Stimulated activated CD8-positive, alpha-beta memory T cell treated with anti-CD3 and anti-CD28 coated beads, Interleukin-12 subunit alpha, Interleukin-12 subunit beta, amount 100 ng/mL, for 4 hours (primary cell): Measurements from ENCODE around the gene ERGIC2.
"Not testable (repeated sequence)": the region's sequence is repeated elsewhere in the genome, so short reads cannot be mapped to it uniquely, and the experiment has no call there.

Source experiments
- DNase-seq: peaks from one replicate; pipeline ENCODE4 v3.0.0-alpha.2; 2020; ENCODE audit warnings: low read depth

ERGIC2 gene

DNA sequence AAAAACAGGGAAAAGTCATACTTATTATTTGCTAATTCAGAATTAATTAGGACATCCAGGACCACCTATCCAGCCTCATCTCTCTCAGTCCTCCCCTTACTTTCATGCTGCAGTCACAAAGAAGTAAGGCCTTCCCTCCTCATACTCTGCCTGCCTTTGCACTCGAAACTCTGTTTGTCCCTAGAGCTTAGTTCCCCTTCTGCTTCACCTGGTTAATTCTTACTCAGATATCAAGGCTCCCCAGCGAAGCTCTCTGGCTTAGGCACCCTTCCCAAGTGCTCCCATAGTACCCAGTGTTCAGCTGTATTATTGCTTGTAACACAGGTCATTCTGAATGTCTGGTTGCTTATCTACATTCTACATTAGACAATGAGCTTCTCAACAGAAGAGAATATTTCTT lies 81.3 kb downstream of the ERGIC2 start:
- DNase-seq, result no peak

DNA sequence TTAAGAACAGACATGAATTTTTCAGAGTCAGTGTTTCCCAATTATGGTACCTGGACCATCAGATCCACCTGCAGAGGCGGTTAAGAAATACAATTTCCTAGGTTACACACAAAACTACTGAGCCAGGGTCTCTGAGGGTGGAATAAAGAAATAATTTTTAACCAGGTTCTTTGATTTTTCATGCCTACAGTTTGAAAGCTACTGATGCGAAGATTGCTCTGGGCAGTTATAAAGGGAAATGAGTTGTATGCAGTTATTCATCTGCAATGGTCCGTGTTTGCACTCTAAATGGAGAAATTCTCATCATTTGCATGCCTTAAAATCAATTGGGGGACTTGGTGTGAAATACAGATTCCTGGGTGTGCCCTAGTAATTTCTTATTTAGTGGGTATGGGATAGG lies 89.7 kb downstream of the ERGIC2 start:
- DNase-seq, result no peak

DNA sequence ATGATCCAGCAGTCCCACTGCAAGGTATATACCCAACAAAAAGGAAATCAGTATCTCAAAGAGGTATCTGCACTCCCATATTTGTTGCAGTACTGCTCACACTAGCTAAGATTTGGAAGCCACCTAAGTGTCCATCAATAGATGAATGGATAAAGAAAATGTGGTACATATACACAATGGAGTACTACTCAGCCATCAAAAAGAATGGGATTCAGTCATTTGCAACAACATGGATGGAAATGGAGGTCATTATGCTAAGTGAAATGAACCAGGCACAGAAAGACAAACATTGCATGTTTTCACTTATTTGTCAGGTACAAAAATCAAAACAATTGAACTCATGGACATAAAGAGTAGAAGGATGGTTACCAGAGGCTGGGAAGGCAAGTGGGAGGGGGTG lies 90.5 kb downstream of the ERGIC2 start:
- DNase-seq, result not testable (repeated sequence)

DNA sequence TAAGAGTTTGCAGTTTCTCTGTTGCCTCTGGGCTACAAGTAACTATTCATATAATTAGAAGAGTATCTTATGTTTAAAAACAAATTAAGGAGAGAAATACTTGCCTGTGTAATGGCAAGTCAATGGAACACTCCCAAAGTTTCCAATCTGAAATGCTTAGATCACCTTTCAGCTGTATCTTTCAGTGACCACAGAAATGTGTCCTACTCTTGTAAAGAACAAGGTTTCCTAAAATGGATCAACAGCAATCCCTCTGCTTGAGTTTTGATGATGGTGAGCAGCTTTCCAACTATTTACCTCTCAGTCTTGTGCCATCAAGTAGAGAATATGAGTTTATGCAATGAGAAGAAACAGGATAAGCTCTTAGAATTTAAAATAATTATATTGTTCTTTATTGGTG lies 92.9 kb downstream of the ERGIC2 start:
- no peak for DNase-seq

DNA sequence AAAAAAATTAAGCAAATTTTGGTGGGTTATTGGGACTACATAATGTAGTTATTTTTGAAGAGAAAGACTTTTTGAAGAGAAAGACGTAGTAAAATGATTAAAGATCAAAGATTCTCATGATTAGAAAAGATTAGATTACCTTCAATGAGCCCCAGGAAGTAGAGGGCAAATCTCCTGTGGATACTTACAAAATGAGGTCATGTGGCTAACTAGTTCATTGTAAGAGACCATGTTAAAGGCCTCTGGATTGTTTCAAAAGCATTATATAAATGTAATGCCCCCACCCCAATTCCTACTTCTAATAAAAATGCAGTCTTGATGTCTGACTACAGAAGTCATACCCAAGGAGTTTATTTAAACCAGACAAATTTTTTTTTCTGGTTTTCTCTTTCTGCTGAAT lies 93.3 kb downstream of the ERGIC2 start:
- DNase-seq, result no peak
